CD8-positive, alpha-beta memory T cell (primary cell): ENCODE results near the gene LAMTOR5. TPM values are rescaled to one million over a fixed set of nuclear protein-coding genes. Genes with fewer than 3 reads are reported as not detected.
"Not testable (repeated sequence)": the region's sequence is repeated elsewhere in the genome, so short reads cannot be mapped to it uniquely, and the experiment has no call there.

Source experiments
- CTCF ChIA-PET: fragments of 350-600 bp; sonication (Branson Sonifier 250); formaldehyde crosslinking; loops from one replicate; lab custom pipeline; 2021; ENCODE audit warnings: antibody characterized with exemption; lab: Charles Lee
- POLR2A ChIA-PET: fragments of 350-600 bp; sonication (Branson Sonifier 250); formaldehyde crosslinking; loops from one replicate; lab custom pipeline; 2021; ENCODE audit warnings: antibody characterized with exemption; lab: Charles Lee
- DNase-seq, 5 donors: peaks; one replicate each; pipeline versions ENCODE4 v3.0.0 to v3.0.0-alpha.2; 2020 to 2022; ENCODE audit warnings: mixed read lengths in 1 of 5
- H3K27ac ChIP-seq: one replicate; pipeline ENCODE4 v1.7.0; 2013; ENCODE audit warnings: low read depth, mild to moderate bottlenecking, low read length, moderate library complexity
- H3K27me3 ChIP-seq: 2 replicates; pipeline ENCODE4 v1.7.0; 2013; ENCODE audit warnings: low read length, mild to moderate bottlenecking; ENCODE audit not compliant: insufficient read depth, poor library complexity, severe bottlenecking
- H3K36me3 ChIP-seq: 2 replicates; pipeline ENCODE4 v1.7.0; 2013; ENCODE audit warnings: mild to moderate bottlenecking, low read length, moderate library complexity; ENCODE audit not compliant: insufficient read depth
- H3K4me1 ChIP-seq: 2 replicates; pipeline ENCODE4 v1.7.0; 2013; ENCODE audit warnings: mild to moderate bottlenecking, low read length, moderate library complexity; ENCODE audit not compliant: insufficient read depth
- H3K4me3 ChIP-seq: 2 replicates; pipeline ENCODE4 v1.7.0; 2013; ENCODE audit warnings: mild to moderate bottlenecking, low read length
- H3K9me3 ChIP-seq: 2 replicates; pipeline ENCODE4 v1.7.0; 2013; ENCODE audit warnings: mild to moderate bottlenecking, low read length
- H3K27ac Mint-ChIP-seq, 8 donors: one replicate each; pipeline ENCODE4 v1.8.0; 2020 to 2021; ENCODE audit warnings: mixed read lengths in 8 of 8, mild to moderate bottlenecking in 6 of 8, inconsistent platforms in 3 of 8, moderate library complexity in 3 of 8
- H3K27me3 Mint-ChIP-seq, 2 donors: one replicate each; pipeline ENCODE4 v1.8.0; 2020 to 2021; ENCODE audit warnings: mixed read lengths in 2 of 2, mild to moderate bottlenecking in 1 of 2, moderate library complexity in 1 of 2
- H3K36me3 Mint-ChIP-seq, 3 donors: one replicate each; pipeline ENCODE4 v1.8.0; 2020 to 2021; ENCODE audit warnings: mixed read lengths in 3 of 3, inconsistent platforms in 1 of 3, mild to moderate bottlenecking in 1 of 3
- H3K4me1 Mint-ChIP-seq, 3 donors: one replicate each; pipeline ENCODE4 v1.8.0; 2020 to 2021; ENCODE audit warnings: mixed read lengths in 3 of 3, inconsistent platforms in 1 of 3, mild to moderate bottlenecking in 1 of 3
- H3K4me3 Mint-ChIP-seq, 7 donors: one replicate each; pipeline ENCODE4 v1.8.0; 2020 to 2021; ENCODE audit warnings: mixed read lengths in 7 of 7, mild to moderate bottlenecking in 6 of 7, moderate library complexity in 4 of 7, inconsistent platforms in 2 of 7
- H3K9me3 Mint-ChIP-seq, 5 donors: one replicate each; pipeline ENCODE4 v1.8.0; 2020 to 2022; ENCODE audit warnings: mixed read lengths in 5 of 5, mild to moderate bottlenecking in 3 of 5, moderate library complexity in 2 of 5, inconsistent platforms in 1 of 5
- polyA plus RNA-seq: library from polyadenylated mRNA; unstranded; fragments of 300-500 nt; fragmentation: Illumina TruSeq; gene quantifications from one replicate; pipeline ENCODE4 v1.2.3, GENCODE V29; 2021
- total RNA-seq, 2 experiments: library from RNA; stranded (reverse); gene quantifications; one replicate each; pipeline ENCODE4 v1.2.3, GENCODE V29; 2021

The LAMTOR5 gene
- total and polyA plus RNA-seq, 3 experiments from 2014 or later, result 148 to 262 (median 157) TPM

DNA sequence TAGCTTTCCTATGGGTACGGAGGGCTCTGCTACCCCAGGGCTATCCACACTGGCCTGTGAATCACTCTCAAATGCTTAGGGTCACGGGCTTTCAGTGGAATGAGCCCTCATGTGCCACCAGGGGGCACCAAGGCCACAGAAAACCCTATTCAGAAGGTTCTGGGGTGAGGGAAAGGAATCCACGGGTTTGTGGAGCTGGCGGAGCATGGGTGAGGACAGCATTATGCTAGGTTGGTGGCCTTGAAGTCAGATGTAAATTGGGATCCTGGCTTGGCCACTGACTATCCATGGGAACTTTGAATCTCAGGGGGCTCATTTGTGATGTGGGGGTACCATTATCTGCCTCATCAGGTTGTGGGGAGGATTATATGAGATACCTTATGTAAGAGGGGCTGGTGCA lies 5.1 kb upstream of the LAMTOR5 start:
- H3K4me3 Mint-ChIP-seq, result peak overlapping the region in 1 of 7 donors; percentile 23
- H3K36me3 Mint-ChIP-seq, result peaks cover 0 to 3% (median 1%) of the 10 kb centered on the region in 3 donors
- CTCF ChIA-PET, result interaction anchor here (1.0 to 6.3 kb wide), 13 partner anchors 15 to 378 kb away, joined by 3 to 39 read pairs (median 4); partner anchors contain the start of genes RBM15 and STRIP1
- POLR2A ChIA-PET, result no interaction called here
- peak overlapping the region in 3 of 8 donors; percentile 2 to 68 (median 63) for H3K27ac Mint-ChIP-seq
- H3K4me1 Mint-ChIP-seq, result peaks cover 9 to 19% (median 12%) of the 10 kb centered on the region in 3 donors
- no peaks in the 10 kb centered on the region for H3K27me3 ChIP-seq
- peak; percentile 26 to 67 (median 41) for DNase-seq
- H3K9me3 ChIP-seq, result no peaks in the 10 kb centered on the region
- H3K4me3 ChIP-seq, result no peak overlapping the region
- H3K9me3 Mint-ChIP-seq, result no peaks in the 10 kb centered on the region
- peaks cover 10% of the 10 kb centered on the region for H3K4me1 ChIP-seq
- H3K36me3 ChIP-seq, result no peaks in the 10 kb centered on the region
- H3K27ac ChIP-seq, result peak overlapping the region; percentile 25
- no peaks in the 10 kb centered on the region for H3K27me3 Mint-ChIP-seq

DNA sequence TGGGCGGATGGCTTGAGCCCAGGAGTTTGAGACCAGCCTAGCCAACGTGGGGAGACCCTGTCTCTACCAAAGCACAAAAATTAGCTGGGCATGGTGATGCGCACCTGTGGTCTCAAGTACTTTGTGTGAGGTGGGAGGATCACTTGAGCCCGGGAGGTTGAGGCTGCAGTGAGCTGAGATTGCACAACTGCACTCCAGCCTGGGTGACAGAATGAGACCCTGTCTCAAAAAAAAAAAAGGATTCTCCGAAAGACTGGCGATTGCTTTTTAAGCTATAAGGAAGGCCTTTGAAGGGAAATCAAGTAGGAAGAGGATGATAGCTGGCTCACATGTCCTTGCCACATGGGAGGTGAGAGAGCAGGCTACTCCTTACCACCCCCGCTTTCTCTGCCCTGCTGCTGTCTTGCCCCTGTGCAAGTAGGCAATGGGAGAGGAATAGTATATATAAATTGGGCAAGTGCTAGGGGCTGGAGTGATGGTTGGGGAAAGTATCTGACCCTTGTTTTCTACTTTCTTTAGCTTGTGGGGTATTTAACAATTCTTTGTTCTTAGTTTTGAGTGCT lies 3.8 kb upstream of the LAMTOR5 start:
- Histone ChIP-seq H3K9me3 (no peaks in the 10 kb centered on the region), H3K4me3 (no peak overlapping the region), H3K4me1 (peaks cover 14% of the 10 kb centered on the region), H3K36me3 (no peaks in the 10 kb centered on the region), H3K27ac (no peak overlapping the region), H3K27me3 (no peaks in the 10 kb centered on the region)
- Mint-ChIP-seq H3K4me3 (peak overlapping the region in 1 of 7 donors; percentile 3), H3K36me3 (peaks cover 0 to 11% (median 4%) of the 10 kb centered on the region in 3 donors), H3K9me3 (no peaks in the 10 kb centered on the region), H3K27ac (no peak overlapping the region), H3K27me3 (no peaks in the 10 kb centered on the region), H3K4me1 (peaks cover 17 to 30% (median 22%) of the 10 kb centered on the region in 3 donors)
- CTCF ChIA-PET, result interaction anchor here (1.0 to 6.3 kb wide), 8 partner anchors 13 to 203 kb away, joined by 3 to 39 read pairs (median 7); partner anchors contain the start of gene RBM15
- POLR2A ChIA-PET, result no interaction called here
- DNase-seq, result no peak

- Mint-ChIP-seq H3K27ac (peak overlapping the region in 2 of 8 donors; percentile 55 to 90), H3K4me3 (peak overlapping the region in 4 of 7 donors; percentile 17 to 95 (median 68)), H3K9me3 (no peaks in the 10 kb centered on the region), H3K27me3 (no peaks in the 10 kb centered on the region), H3K4me1 (peaks cover 22 to 36% (median 29%) of the 10 kb centered on the region in 3 donors), H3K36me3 (peaks cover 0 to 16% (median 5%) of the 10 kb centered on the region in 3 donors)
- Histone ChIP-seq H3K27me3 (no peaks in the 10 kb centered on the region), H3K36me3 (peaks cover 3% of the 10 kb centered on the region), H3K4me1 (peaks cover 22% of the 10 kb centered on the region), H3K27ac (no peak overlapping the region), H3K4me3 (no peak overlapping the region), H3K9me3 (no peaks in the 10 kb centered on the region)
- POLR2A ChIA-PET, result interaction anchor here (1.3 to 2.2 kb wide), 3 partner anchors 70 to 200 kb away, joined by 4 to 16 read pairs (median 6); partner anchors contain the start of genes KCNC4 and RBM15
- CTCF ChIA-PET, result interaction anchor here (0.6 to 6.3 kb wide), 8 partner anchors 24 to 357 kb away, joined by 3 to 39 read pairs (median 4); partner anchors contain the start of gene RBM15
- DNase-seq, result no peak
Observed at GRCh38 chr1:110409316-110409715, 1.8 kb upstream of the LAMTOR5 start.

DNA sequence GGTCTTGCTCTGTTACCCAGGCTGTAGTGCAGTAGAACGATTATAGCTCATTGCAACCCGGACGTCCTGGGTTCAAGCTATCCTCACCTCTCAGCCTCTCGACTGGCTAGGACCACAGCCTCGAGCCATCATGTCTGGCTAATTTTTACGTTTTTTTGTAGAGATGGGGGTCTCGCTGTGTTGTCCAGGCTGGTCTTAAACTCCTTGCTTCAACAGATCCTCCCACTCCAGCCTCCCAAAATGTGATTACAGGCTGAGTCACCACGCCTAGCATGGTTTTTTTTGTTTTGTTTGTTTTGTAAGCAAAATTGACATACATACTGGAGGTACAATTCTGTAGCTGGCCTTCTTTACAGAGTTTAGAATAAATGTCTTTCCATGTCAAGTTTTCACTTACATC lies 994 bp upstream of the LAMTOR5 start:
- Mint-ChIP-seq H3K36me3 (peaks cover 0 to 24% (median 6%) of the 10 kb centered on the region in 3 donors), H3K27me3 (no peaks in the 10 kb centered on the region), H3K4me1 (peaks cover 24 to 36% (median 31%) of the 10 kb centered on the region in 3 donors), H3K9me3 (no peaks in the 10 kb centered on the region), H3K27ac (peak overlapping the region; percentile 26 to 100 (median 99)), H3K4me3 (peak overlapping the region; percentile 95 to 100 (median 99))
- ChIA-PET POLR2A (interaction anchor here (0.5 to 2.2 kb wide), 5 partner anchors 9 to 201 kb away, joined by 3 to 16 read pairs (median 4); partner anchors contain the start of genes KCNC4 and RBM15), CTCF (interaction anchor here (0.8 to 6.3 kb wide), 10 partner anchors 12 to 212 kb away, joined by 3 to 39 read pairs (median 4); partner anchors contain the start of gene RBM15)
- DNase-seq, result no peak
- Histone ChIP-seq H3K27ac (peak overlapping the region; percentile 97), H3K9me3 (no peaks in the 10 kb centered on the region), H3K4me3 (peak overlapping the region; percentile 100), H3K4me1 (peaks cover 22% of the 10 kb centered on the region), H3K27me3 (no peaks in the 10 kb centered on the region), H3K36me3 (peaks cover 10% of the 10 kb centered on the region)

DNA sequence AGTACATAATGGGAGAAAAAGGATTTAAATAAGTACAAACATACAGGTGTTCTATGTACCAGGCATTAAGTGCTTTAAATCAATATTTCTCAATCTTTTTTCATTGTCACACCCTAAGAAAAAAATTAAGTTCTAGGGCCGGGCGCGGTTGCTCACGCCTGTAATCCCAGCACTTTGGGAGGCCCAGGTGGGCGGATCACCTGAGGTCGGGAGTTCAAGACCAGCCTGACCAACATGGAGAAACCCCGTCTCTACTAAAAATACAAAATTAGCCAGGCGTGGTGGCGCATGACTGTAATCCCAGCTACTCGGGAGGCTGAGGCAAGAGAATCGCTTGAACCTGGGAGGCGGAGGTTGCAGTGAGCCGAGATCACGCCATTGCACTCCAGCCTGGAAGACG lies 1.1 kb downstream of the LAMTOR5 start:
- H3K9me3 Mint-ChIP-seq, DNase-seq, POLR2A ChIA-PET, H3K27me3 Mint-ChIP-seq, H3K27me3 ChIP-seq, H3K9me3 ChIP-seq: not testable (repeated sequence)
- Mint-ChIP-seq H3K4me1 (peaks cover 24 to 32% (median 31%) of the 10 kb centered on the region in 3 donors), H3K36me3 (peaks cover 0 to 41% (median 6%) of the 10 kb centered on the region in 3 donors), H3K4me3 (peak overlapping the region; percentile 95 to 100 (median 99)), H3K27ac (peak overlapping the region; percentile 40 to 100 (median 94))
- H3K4me3 ChIP-seq, result peak overlapping the region; percentile 100
- CTCF ChIA-PET, result interaction anchor here (1.0 to 1.9 kb wide), 2 partner anchors 54 to 68 kb away, joined by 3 to 5 read pairs; no protein-coding TSS in a partner anchor
- peaks cover 22% of the 10 kb centered on the region for H3K4me1 ChIP-seq
- H3K27ac ChIP-seq, result peak overlapping the region; percentile 97
- H3K36me3 ChIP-seq, result peaks cover 29% of the 10 kb centered on the region

DNA sequence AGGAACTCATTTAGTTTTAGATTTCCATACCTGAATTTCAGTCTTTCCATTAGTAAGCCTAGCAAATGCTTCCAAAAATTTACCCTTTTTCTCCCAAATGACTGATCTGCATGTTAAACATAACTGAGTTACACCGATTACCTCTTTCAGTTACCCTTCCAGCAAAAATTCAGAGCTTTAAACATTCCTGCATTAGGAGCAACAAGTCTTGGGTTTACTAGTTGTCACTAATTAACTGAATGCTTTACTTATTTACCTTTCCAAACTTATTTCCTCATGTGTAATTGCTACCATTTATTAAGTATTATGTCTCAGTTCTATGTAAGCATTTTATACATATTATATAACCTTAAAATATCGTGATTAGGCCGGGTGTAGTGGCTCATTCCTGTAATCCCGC lies 3.1 kb downstream of the LAMTOR5 start:
- H3K9me3 Mint-ChIP-seq, result no peaks in the 10 kb centered on the region
- H3K27ac ChIP-seq, result no peak overlapping the region
- ChIA-PET POLR2A (no interaction called here), CTCF (interaction anchor here (0.9 to 1.8 kb wide), 3 partner anchors 21 to 201 kb away, joined by 3 to 4 read pairs (median 3); no protein-coding TSS in a partner anchor)
- peaks cover 22% of the 10 kb centered on the region for H3K4me1 ChIP-seq
- H3K27me3 ChIP-seq, result no peaks in the 10 kb centered on the region
- peaks cover 24 to 32% (median 31%) of the 10 kb centered on the region in 3 donors for H3K4me1 Mint-ChIP-seq
- H3K9me3 ChIP-seq, result no peaks in the 10 kb centered on the region
- peak overlapping the region in 2 of 8 donors; percentile 50 to 66 for H3K27ac Mint-ChIP-seq
- no peaks in the 10 kb centered on the region for H3K27me3 Mint-ChIP-seq
- H3K36me3 Mint-ChIP-seq, result peaks cover 0 to 58% (median 6%) of the 10 kb centered on the region in 3 donors
- no peak for DNase-seq
- H3K4me3 Mint-ChIP-seq, result peak overlapping the region in 1 of 7 donors; percentile 14
- H3K36me3 ChIP-seq, result peaks cover 29% of the 10 kb centered on the region
- H3K4me3 ChIP-seq, result no peak overlapping the region

- no peak overlapping the region for H3K4me3 Mint-ChIP-seq
- no peaks in the 10 kb centered on the region for H3K9me3 Mint-ChIP-seq
- peaks cover 22% of the 10 kb centered on the region for H3K4me1 ChIP-seq
- no peak for DNase-seq
- no peaks in the 10 kb centered on the region for H3K27me3 ChIP-seq
- no peak overlapping the region for H3K27ac ChIP-seq
- peaks cover 29% of the 10 kb centered on the region for H3K36me3 ChIP-seq
- peaks cover 0 to 63% (median 6%) of the 10 kb centered on the region in 3 donors for H3K36me3 Mint-ChIP-seq
- H3K4me1 Mint-ChIP-seq, result peaks cover 24 to 31% (median 28%) of the 10 kb centered on the region in 3 donors
- H3K9me3 ChIP-seq, result no peaks in the 10 kb centered on the region
- H3K4me3 ChIP-seq, result no peak overlapping the region
- no peaks in the 10 kb centered on the region for H3K27me3 Mint-ChIP-seq
- H3K27ac Mint-ChIP-seq, result no peak overlapping the region
- POLR2A ChIA-PET, result no interaction called here
- CTCF ChIA-PET, result interaction anchor here (0.9 to 1.8 kb wide), 3 partner anchors 20 to 201 kb away, joined by 3 to 4 read pairs (median 3); no protein-coding TSS in a partner anchor
Observed at GRCh38 chr1:110403805-110404204, 3.7 kb downstream of the LAMTOR5 start.
